HepG2 (cell line): ENCODE data around the gene GJC2. TPM values are rescaled to one million over a fixed set of nuclear protein-coding genes. Genes with fewer than 3 reads are reported as not detected.
A peak's percentile ranks its signal among the peaks of the same experiment; 100 is the strongest.

Source experiments
- DDIT3 ChIP-seq: sonication (generic); formaldehyde crosslinking; IDR thresholded peaks from 2 replicates; pipeline ENCODE4 v1.4.0; 2020; ENCODE audit warnings: mild to moderate bottlenecking, missing genetic modification reagents
- EP300 ChIP-seq, 3 experiments: sonication (generic) in 1 of 3; formaldehyde crosslinking in 1 of 3; IDR thresholded peaks; 2 replicates each; pipeline versions ENCODE4 v1.5.1 to v1.6.1; 2011 to 2020; ENCODE audit warnings: low read depth in 2 of 3, low read length in 2 of 3, borderline replicate concordance in 1 of 3, improper control_type of control experiment in 1 of 3, mild to moderate bottlenecking in 1 of 3, missing genetic modification reagents in 1 of 3, moderate library complexity in 1 of 3
- FOXA3 ChIP-seq: IDR thresholded peaks from 2 replicates; pipeline ENCODE4 v1.6.1; 2016; ENCODE audit warnings: missing genetic modification reagents, missing compliant biosample characterization
- FOXJ3 ChIP-seq: sonication (generic); formaldehyde crosslinking; IDR thresholded peaks from 2 replicates; pipeline ENCODE4 v1.4.0; 2020; ENCODE audit warnings: missing genetic modification reagents, mild to moderate bottlenecking, borderline replicate concordance
- GLI4 ChIP-seq: sonication (generic); formaldehyde crosslinking; IDR thresholded peaks from 2 replicates; pipeline ENCODE4 v1.5.1; 2020; ENCODE audit warnings: missing genetic modification reagents, mild to moderate bottlenecking, moderate library complexity, borderline replicate concordance
- HES4 ChIP-seq: sonication (generic); formaldehyde crosslinking; IDR thresholded peaks from 2 replicates; pipeline ENCODE4 v1.9.0; 2021; ENCODE audit warnings: mild to moderate bottlenecking, missing genetic modification reagents, borderline replicate concordance
- HNF4A ChIP-seq: sonication (generic); formaldehyde crosslinking; IDR thresholded peaks from 2 replicates; pipeline ENCODE4 v1.4.0; 2020; ENCODE audit warnings: missing genetic modification reagents
- HOXA7 ChIP-seq: sonication (generic); formaldehyde crosslinking; IDR thresholded peaks from 2 replicates; pipeline ENCODE4 v1.8.1; 2022; ENCODE audit warnings: mild to moderate bottlenecking, missing genetic modification reagents, moderate library complexity
- ISL2 ChIP-seq: sonication (generic); formaldehyde crosslinking; IDR thresholded peaks from 2 replicates; pipeline ENCODE4 v1.5.0; 2020; ENCODE audit warnings: missing genetic modification reagents
- MEF2D ChIP-seq: sonication (generic); formaldehyde crosslinking; IDR thresholded peaks from 2 replicates; pipeline ENCODE4 v1.5.1; 2020; ENCODE audit warnings: mild to moderate bottlenecking, missing genetic modification reagents
- NCOA2 ChIP-seq: sonication (generic); formaldehyde crosslinking; IDR thresholded peaks from 2 replicates; pipeline ENCODE4 v1.8.0; 2022; ENCODE audit warnings: inconsistent platforms
- SAP130 ChIP-seq: IDR thresholded peaks from 2 replicates; pipeline ENCODE4 v1.6.1; 2016; ENCODE audit warnings: low read depth
- SIX1 ChIP-seq: sonication (generic); formaldehyde crosslinking; IDR thresholded peaks from 2 replicates; pipeline ENCODE4 v1.4.0; 2020; ENCODE audit warnings: missing genetic modification reagents, borderline replicate concordance
- ZEB1 ChIP-seq: IDR thresholded peaks from 2 replicates; pipeline ENCODE4 v1.6.1; 2012; ENCODE audit warnings: mild to moderate bottlenecking, low read depth, inconsistent platforms; ENCODE audit not compliant: insufficient replicate concordance
- ZMYM4 ChIP-seq: sonication (generic); formaldehyde crosslinking; IDR thresholded peaks from 2 replicates; pipeline ENCODE4 v1.8.1; 2023; ENCODE audit warnings: mild to moderate bottlenecking, missing genetic modification reagents
- ZNF256 ChIP-seq: sonication (generic); formaldehyde crosslinking; conservative IDR thresholded peaks from 2 replicates; pipeline ENCODE4 v1.4.0; 2020; ENCODE audit warnings: missing genetic modification reagents
- ZNF605 ChIP-seq: sonication (generic); formaldehyde crosslinking; IDR thresholded peaks from 2 replicates; pipeline ENCODE4 v1.8.0; 2022; ENCODE audit warnings: mild to moderate bottlenecking, missing genetic modification reagents
- ZNF879 ChIP-seq: sonication (generic); formaldehyde crosslinking; IDR thresholded peaks from 2 replicates; pipeline ENCODE4 v1.8.1; 2023; ENCODE audit warnings: missing genetic modification reagents
- polyA plus RNA-seq, 8 experiments: library from polyadenylated mRNA; depleted of rRNA in 3 of 8; stranded (reverse) in 7 of 8; unstranded in 1 of 8; fragments of >200 nt; fragmentation: Illumina TruSeq in 4 of 8; extraction: Trizol in 4 of 8; gene quantifications; 2 replicates each; pipeline versions ENCODE4 v1.2.1 to v1.2.3, GENCODE V29; 2011 to 2016; ENCODE audit warnings: low read depth in 4 of 8, missing spikeins in 1 of 8, mixed read lengths in 1 of 8; ENCODE audit not compliant: insufficient read depth in 1 of 8
- total RNA-seq, 5 experiments: library from RNA; depleted of rRNA; stranded (reverse); fragments of >200 nt; fragmentation: Illumina TruSeq; extraction: Trizol; gene quantifications; 2 replicates each; pipeline ENCODE4 v1.2.3, GENCODE V29; 2016; ENCODE audit warnings: low read depth in 1 of 5
- TF ChIP-seq, protein P1 (sequence below): IDR thresholded peaks from 2 replicates; pipeline ENCODE4 v1.6.1; 2016; ENCODE audit warnings: mild to moderate bottlenecking
- TF ChIP-seq, protein P2 (sequence below): IDR thresholded peaks from 2 replicates; pipeline ENCODE4 v1.6.1; 2012; ENCODE audit warnings: low read depth, low read length, improper control_type of control experiment
- TF ChIP-seq, protein P3 (sequence below): fragments of 450-650 bp; IDR thresholded peaks from 2 replicates; pipeline ENCODE4 v1.6.1; 2017
- TF ChIP-seq, protein P4 (sequence below): IDR thresholded peaks from 2 replicates; pipeline ENCODE4 v1.4.0; 2020; ENCODE audit warnings: mild to moderate bottlenecking, missing genetic modification reagents

Gene GJC2
- total and polyA plus RNA-seq, 2 of the 13 experiments (the other 11 are each of a cell fraction or from before 2014, with no cell fraction given) = 1.6 to 3.8 TPM

- TF ChIP-seq, protein P1, sequence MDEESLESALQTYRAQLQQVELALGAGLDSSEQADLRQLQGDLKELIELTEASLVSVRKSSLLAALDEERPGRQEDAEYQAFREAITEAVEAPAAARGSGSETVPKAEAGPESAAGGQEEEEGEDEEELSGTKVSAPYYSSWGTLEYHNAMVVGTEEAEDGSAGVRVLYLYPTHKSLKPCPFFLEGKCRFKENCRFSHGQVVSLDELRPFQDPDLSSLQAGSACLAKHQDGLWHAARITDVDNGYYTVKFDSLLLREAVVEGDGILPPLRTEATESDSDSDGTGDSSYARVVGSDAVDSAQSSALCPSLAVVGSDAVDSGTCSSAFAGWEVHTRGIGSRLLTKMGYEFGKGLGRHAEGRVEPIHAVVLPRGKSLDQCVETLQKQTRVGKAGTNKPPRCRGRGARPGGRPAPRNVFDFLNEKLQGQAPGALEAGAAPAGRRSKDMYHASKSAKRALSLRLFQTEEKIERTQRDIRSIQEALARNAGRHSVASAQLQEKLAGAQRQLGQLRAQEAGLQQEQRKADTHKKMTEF (CRISPR knock-in tag) = no peak
- TF ChIP-seq GLI4 (CRISPR knock-in tag) = no peak
- TF ChIP-seq ZEB1 = no peak
- peak; percentile 56; the same call in 1 of the 2 replicates for TF ChIP-seq SAP130 (CRISPR knock-in tag)
- TF ChIP-seq, protein P2, sequence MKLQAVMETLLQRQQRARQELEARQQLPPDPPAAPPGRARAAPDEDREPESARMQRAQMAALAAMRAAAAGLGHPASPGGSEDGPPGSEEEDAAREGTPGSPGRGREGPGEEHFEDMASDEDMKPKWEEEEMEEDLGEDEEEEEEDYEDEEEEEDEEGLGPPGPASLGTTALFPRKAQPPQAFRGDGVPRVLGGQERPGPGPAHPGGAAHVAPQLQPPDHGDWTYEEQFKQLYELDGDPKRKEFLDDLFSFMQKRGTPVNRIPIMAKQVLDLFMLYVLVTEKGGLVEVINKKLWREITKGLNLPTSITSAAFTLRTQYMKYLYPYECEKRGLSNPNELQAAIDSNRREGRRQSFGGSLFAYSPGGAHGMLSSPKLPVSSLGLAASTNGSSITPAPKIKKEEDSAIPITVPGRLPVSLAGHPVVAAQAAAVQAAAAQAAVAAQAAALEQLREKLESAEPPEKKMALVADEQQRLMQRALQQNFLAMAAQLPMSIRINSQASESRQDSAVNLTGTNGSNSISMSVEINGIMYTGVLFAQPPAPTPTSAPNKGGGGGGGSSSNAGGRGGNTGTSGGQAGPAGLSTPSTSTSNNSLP = peak; percentile 32; the same call in 1 of the 2 replicates
- no peak for TF ChIP-seq DDIT3 (CRISPR knock-in tag)
- TF ChIP-seq, protein P3, sequence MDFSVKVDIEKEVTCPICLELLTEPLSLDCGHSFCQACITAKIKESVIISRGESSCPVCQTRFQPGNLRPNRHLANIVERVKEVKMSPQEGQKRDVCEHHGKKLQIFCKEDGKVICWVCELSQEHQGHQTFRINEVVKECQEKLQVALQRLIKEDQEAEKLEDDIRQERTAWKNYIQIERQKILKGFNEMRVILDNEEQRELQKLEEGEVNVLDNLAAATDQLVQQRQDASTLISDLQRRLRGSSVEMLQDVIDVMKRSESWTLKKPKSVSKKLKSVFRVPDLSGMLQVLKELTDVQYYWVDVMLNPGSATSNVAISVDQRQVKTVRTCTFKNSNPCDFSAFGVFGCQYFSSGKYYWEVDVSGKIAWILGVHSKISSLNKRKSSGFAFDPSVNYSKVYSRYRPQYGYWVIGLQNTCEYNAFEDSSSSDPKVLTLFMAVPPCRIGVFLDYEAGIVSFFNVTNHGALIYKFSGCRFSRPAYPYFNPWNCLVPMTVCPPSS = no peak
- peak; percentile 53; the same call in 1 of the 2 replicates for TF ChIP-seq FOXJ3 (CRISPR knock-in tag)
- peak; percentile 33 to 41; a peak in 1 of 4 replicates for TF ChIP-seq EP300 (IDR thresholded peaks at IDR 0.05; ENCODE audit: low read depth in 2 of 2, low read length in 2 of 2)
- TF ChIP-seq EP300 (CRISPR knock-in tag; IDR thresholded peaks at IDR 0.05; ENCODE audit: borderline replicate concordance) = no peak
- TF ChIP-seq, protein P4, sequence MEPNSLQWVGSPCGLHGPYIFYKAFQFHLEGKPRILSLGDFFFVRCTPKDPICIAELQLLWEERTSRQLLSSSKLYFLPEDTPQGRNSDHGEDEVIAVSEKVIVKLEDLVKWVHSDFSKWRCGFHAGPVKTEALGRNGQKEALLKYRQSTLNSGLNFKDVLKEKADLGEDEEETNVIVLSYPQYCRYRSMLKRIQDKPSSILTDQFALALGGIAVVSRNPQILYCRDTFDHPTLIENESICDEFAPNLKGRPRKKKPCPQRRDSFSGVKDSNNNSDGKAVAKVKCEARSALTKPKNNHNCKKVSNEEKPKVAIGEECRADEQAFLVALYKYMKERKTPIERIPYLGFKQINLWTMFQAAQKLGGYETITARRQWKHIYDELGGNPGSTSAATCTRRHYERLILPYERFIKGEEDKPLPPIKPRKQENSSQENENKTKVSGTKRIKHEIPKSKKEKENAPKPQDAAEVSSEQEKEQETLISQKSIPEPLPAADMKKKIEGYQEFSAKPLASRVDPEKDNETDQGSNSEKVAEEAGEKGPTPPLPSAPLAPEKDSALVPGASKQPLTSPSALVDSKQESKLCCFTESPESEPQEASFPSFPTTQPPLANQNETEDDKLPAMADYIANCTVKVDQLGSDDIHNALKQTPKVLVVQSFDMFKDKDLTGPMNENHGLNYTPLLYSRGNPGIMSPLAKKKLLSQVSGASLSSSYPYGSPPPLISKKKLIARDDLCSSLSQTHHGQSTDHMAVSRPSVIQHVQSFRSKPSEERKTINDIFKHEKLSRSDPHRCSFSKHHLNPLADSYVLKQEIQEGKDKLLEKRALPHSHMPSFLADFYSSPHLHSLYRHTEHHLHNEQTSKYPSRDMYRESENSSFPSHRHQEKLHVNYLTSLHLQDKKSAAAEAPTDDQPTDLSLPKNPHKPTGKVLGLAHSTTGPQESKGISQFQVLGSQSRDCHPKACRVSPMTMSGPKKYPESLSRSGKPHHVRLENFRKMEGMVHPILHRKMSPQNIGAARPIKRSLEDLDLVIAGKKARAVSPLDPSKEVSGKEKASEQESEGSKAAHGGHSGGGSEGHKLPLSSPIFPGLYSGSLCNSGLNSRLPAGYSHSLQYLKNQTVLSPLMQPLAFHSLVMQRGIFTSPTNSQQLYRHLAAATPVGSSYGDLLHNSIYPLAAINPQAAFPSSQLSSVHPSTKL (CRISPR knock-in tag) = peak; percentile 80
- no peak for TF ChIP-seq ZNF879 (CRISPR knock-in tag)
- peak; percentile 59 for TF ChIP-seq FOXA3 (CRISPR knock-in tag)
- TF ChIP-seq MEF2D (CRISPR knock-in tag) = peak; percentile 97
- no peak for TF ChIP-seq ZNF256 (CRISPR knock-in tag)
- no peak for TF ChIP-seq ZNF605 (CRISPR knock-in tag)
- TF ChIP-seq HOXA7 (CRISPR knock-in tag) = no peak
- no peak for TF ChIP-seq ZMYM4 (CRISPR knock-in tag)
- TF ChIP-seq HNF4A = peak; percentile 26; the same call in 1 of the 2 replicates
- no peak for TF ChIP-seq HES4
- TF ChIP-seq SIX1 (CRISPR knock-in tag) = peak; percentile 20; the same call in 1 of the 2 replicates
- TF ChIP-seq NCOA2 (CRISPR knock-in tag) = peak; percentile 87
- peak; percentile 61; the same call in 1 of the 2 replicates for TF ChIP-seq ISL2
These were observed 34.9 kb upstream of the GJC2 start (continued) for GRCh38 chr1:228114827-228115226.
